GM15510 (cell line): ENCODE data around the gene CFAP74.

Experiments used
- POLR2A ChIP-seq: IDR thresholded peaks from 3 replicates; pipeline ENCODE4 v1.6.1; 2011; ENCODE audit warnings: borderline replicate concordance; ENCODE audit not compliant: insufficient read length; ENCODE audit errors: extremely low read depth

The CFAP74 gene

GRCh38 chr1:2030076-2030871, 26.7 kb upstream of the CFAP74 start:
- no peak for TF ChIP-seq POLR2A

- no peak for TF ChIP-seq POLR2A
These were observed 26.0 kb upstream of the CFAP74 start for GRCh38 chr1:2029561-2029960.

GRCh38 chr1:2028870-2029560, 25.4 kb upstream of the CFAP74 start:
- no peak for TF ChIP-seq POLR2A

GRCh38 chr1:2027961-2028583, 24.5 kb upstream of the CFAP74 start:
- no peak for TF ChIP-seq POLR2A

- TF ChIP-seq POLR2A, result no peak
These were observed 21.9 kb upstream of the CFAP74 start for GRCh38 chr1:2025491-2025981.

- TF ChIP-seq POLR2A, result no peak
These were observed 21.3 kb upstream of the CFAP74 start for GRCh38 chr1:2024887-2025286.

- TF ChIP-seq POLR2A, result no peak
These were observed 20.9 kb upstream of the CFAP74 start for GRCh38 chr1:2024451-2024850.

GRCh38 chr1:2023187-2023586, 19.6 kb upstream of the CFAP74 start:
- no peak for TF ChIP-seq POLR2A

- no peak for TF ChIP-seq POLR2A
These were observed 18.6 kb upstream of the CFAP74 start for GRCh38 chr1:2022063-2022770.

- no peak for TF ChIP-seq POLR2A
These were observed 18.0 kb upstream of the CFAP74 start for GRCh38 chr1:2021550-2021949.

- TF ChIP-seq POLR2A, result no peak
These were observed 16.7 kb upstream of the CFAP74 start for GRCh38 chr1:2020310-2020655.

GRCh38 chr1:2019571-2020309, 16.2 kb upstream of the CFAP74 start:
- TF ChIP-seq POLR2A, result no peak

- no peak for TF ChIP-seq POLR2A
These were observed 15.6 kb upstream of the CFAP74 start, which contains the start of gene GABRD for GRCh38 chr1:2019172-2019543. Gene GABRD (plus strand): TSS chr1:2019345. CDS start chr1:2019424, 79 bp downstream.
